NCI-H748 (cell line): ENCODE data around the gene HERC5.
A peak's percentile ranks its signal among the peaks of the same experiment; 100 is the strongest.
"Not testable (repeated sequence)": the region's sequence is repeated elsewhere in the genome, so short reads cannot be mapped to it uniquely, and the experiment has no call there.

Experiments
- DNase-seq: peaks from one replicate; lab custom pipeline; 2025; ENCODE audit not compliant: unreplicated experiment; lab: John Stamatoyannopoulos, UW

The HERC5 gene

GRCh38 chr4:88456670-88457306 lies at the start of gene HERC5:
HERC5 (plus strand) TSS chr4:88457119; CDS start chr4:88457270, 151 bp downstream.
- DNase-seq = peak; percentile 77

GRCh38 chr4:88409206-88409605 lies 47.7 kb upstream of the HERC5 start:
- no peak for DNase-seq

GRCh38 chr4:88409789-88410188 lies 47.1 kb upstream of the HERC5 start:
- DNase-seq = no peak

- DNase-seq = no peak
Measured at GRCh38 chr4:88411491-88412096, 45.3 kb upstream of the HERC5 start.

- no peak for DNase-seq
Measured at GRCh38 chr4:88413801-88414200, 43.1 kb upstream of the HERC5 start.

GRCh38 chr4:88414755-88415154 lies 42.2 kb upstream of the HERC5 start:
- DNase-seq = no peak

- no peak for DNase-seq
Measured at GRCh38 chr4:88415982-88416381, 40.9 kb upstream of the HERC5 start.

GRCh38 chr4:88418411-88418810 lies 38.5 kb upstream of the HERC5 start:
- DNase-seq = no peak

GRCh38 chr4:88419874-88420273 lies 37.0 kb upstream of the HERC5 start:
- DNase-seq = no peak

GRCh38 chr4:88420844-88421243 lies 36.1 kb upstream of the HERC5 start:
- DNase-seq = no peak

GRCh38 chr4:88422403-88422802 lies 34.5 kb upstream of the HERC5 start:
- no peak for DNase-seq

- DNase-seq = no peak
Measured at GRCh38 chr4:88429401-88429800, 27.5 kb upstream of the HERC5 start.

GRCh38 chr4:88435987-88436693 lies 20.8 kb upstream of the HERC5 start:
- DNase-seq = no peak

GRCh38 chr4:88437873-88438272 lies 19.0 kb upstream of the HERC5 start:
- not testable (repeated sequence) for DNase-seq

GRCh38 chr4:88439161-88439760 lies 17.7 kb upstream of the HERC5 start:
- no peak for DNase-seq

- no peak for DNase-seq
Measured at GRCh38 chr4:88440146-88440545, 16.8 kb upstream of the HERC5 start.

GRCh38 chr4:88441696-88442095 lies 15.2 kb upstream of the HERC5 start:
- no peak for DNase-seq

GRCh38 chr4:88442689-88443191 lies 14.2 kb upstream of the HERC5 start:
- DNase-seq = no peak

- DNase-seq = no peak
Measured at GRCh38 chr4:88443486-88443885, 13.4 kb upstream of the HERC5 start.

- DNase-seq = no peak
Measured at GRCh38 chr4:88445252-88445651, 11.7 kb upstream of the HERC5 start.

GRCh38 chr4:88446124-88446523 lies 10.8 kb upstream of the HERC5 start:
- DNase-seq = no peak
